ENCODE measurements around the gene PBX1.

Gene PBX1

GRCh38 chr1:164602480-164603093 lies 43.6 kb downstream of the PBX1 start (continued):
- no peak for TF ChIP-seq ZNF133 (tag by site-specific recombination; IDR thresholded peaks at IDR 0.05)
- peak; percentile 68; the same call in 1 of the 2 replicates for TF ChIP-seq OVOL3 (tag by site-specific recombination; IDR thresholded peaks at IDR 0.05)
- TF ChIP-seq FEZF1 (tag by site-specific recombination; IDR thresholded peaks at IDR 0.05): peak; percentile 58; the same call in 1 of the 2 replicates
- TF ChIP-seq BCL6B (tag by site-specific recombination; IDR thresholded peaks at IDR 0.05): peak; percentile 81; the same call in 1 of the 2 replicates
- TF ChIP-seq, protein P1, sequence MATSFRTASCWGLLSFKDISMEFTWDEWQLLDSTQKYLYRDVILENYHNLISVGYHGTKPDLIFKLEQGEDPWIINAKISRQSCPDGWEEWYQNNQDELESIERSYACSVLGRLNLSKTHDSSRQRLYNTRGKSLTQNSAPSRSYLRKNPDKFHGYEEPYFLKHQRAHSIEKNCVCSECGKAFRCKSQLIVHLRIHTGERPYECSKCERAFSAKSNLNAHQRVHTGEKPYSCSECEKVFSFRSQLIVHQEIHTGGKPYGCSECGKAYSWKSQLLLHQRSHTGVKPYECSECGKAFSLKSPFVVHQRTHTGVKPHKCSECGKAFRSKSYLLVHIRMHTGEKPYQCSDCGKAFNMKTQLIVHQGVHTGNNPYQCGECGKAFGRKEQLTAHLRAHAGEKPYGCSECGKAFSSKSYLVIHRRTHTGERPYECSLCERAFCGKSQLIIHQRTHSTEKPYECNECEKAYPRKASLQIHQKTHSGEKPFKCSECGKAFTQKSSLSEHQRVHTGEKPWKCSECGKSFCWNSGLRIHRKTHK (tag by site-specific recombination; IDR thresholded peaks at IDR 0.05): no peak
- no peak for TF ChIP-seq ZNF747 (tag by site-specific recombination; IDR thresholded peaks at IDR 0.05)
- TF ChIP-seq BCL11B (tag by site-specific recombination; IDR thresholded peaks at IDR 0.05; ENCODE audit: low read depth): no peak
- TF ChIP-seq YY1 (tag by site-specific recombination; IDR thresholded peaks at IDR 0.05): no peak
- peak; percentile 84 for TF ChIP-seq IKZF3 (tag by site-specific recombination; IDR thresholded peaks at IDR 0.05)
- TF ChIP-seq ZBTB21 (tag by site-specific recombination; IDR thresholded peaks at IDR 0.05): no peak
- no peak for TF ChIP-seq ZNF148 (tag by site-specific recombination; IDR thresholded peaks at IDR 0.05; ENCODE audit: borderline replicate concordance)
- no peak for TF ChIP-seq ZNF354C (tag by site-specific recombination; IDR thresholded peaks at IDR 0.05; ENCODE audit: borderline replicate concordance, low read depth)
- no peak for TF ChIP-seq ZNF169 (tag by site-specific recombination; IDR thresholded peaks at IDR 0.05)
- TF ChIP-seq, protein P2, sequence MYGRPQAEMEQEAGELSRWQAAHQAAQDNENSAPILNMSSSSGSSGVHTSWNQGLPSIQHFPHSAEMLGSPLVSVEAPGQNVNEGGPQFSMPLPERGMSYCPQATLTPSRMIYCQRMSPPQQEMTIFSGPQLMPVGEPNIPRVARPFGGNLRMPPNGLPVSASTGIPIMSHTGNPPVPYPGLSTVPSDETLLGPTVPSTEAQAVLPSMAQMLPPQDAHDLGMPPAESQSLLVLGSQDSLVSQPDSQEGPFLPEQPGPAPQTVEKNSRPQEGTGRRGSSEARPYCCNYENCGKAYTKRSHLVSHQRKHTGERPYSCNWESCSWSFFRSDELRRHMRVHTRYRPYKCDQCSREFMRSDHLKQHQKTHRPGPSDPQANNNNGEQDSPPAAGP (tag by site-specific recombination; IDR thresholded peaks at IDR 0.05): 0 out of 2 replicates have a peak, but pooled peaks have one; percentile 12
- TF ChIP-seq ZNF214 (tag by site-specific recombination; IDR thresholded peaks at IDR 0.05; ENCODE audit: borderline replicate concordance): no peak
- 0 out of 2 replicates have a peak, but pooled peaks have one; percentile 17 for TF ChIP-seq ZNF558 (tag by site-specific recombination; IDR thresholded peaks at IDR 0.05)
- no peak for TF ChIP-seq GLI4 (tag by site-specific recombination; IDR thresholded peaks at IDR 0.05)
- TF ChIP-seq, protein P3, sequence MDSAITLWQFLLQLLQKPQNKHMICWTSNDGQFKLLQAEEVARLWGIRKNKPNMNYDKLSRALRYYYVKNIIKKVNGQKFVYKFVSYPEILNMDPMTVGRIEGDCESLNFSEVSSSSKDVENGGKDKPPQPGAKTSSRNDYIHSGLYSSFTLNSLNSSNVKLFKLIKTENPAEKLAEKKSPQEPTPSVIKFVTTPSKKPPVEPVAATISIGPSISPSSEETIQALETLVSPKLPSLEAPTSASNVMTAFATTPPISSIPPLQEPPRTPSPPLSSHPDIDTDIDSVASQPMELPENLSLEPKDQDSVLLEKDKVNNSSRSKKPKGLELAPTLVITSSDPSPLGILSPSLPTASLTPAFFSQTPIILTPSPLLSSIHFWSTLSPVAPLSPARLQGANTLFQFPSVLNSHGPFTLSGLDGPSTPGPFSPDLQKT (IDR thresholded peaks at IDR 0.05; ENCODE audit: borderline replicate concordance, low read depth, low read length): no peak
- TF ChIP-seq ZNF16 (tag by site-specific recombination; IDR thresholded peaks at IDR 0.05; ENCODE audit: low read depth): no peak
- TF ChIP-seq, protein P4, sequence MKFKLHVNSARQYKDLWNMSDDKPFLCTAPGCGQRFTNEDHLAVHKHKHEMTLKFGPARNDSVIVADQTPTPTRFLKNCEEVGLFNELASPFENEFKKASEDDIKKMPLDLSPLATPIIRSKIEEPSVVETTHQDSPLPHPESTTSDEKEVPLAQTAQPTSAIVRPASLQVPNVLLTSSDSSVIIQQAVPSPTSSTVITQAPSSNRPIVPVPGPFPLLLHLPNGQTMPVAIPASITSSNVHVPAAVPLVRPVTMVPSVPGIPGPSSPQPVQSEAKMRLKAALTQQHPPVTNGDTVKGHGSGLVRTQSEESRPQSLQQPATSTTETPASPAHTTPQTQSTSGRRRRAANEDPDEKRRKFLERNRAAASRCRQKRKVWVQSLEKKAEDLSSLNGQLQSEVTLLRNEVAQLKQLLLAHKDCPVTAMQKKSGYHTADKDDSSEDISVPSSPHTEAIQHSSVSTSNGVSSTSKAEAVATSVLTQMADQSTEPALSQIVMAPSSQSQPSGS (tag by site-specific recombination; IDR thresholded peaks at IDR 0.05; ENCODE audit: low read depth): no peak
- no peak for TF ChIP-seq ZEB2 (tag by site-specific recombination; IDR thresholded peaks at IDR 0.05)
- no peak for TF ChIP-seq BCL11A (tag by site-specific recombination; IDR thresholded peaks at IDR 0.05; ENCODE audit: low read depth)
- TF ChIP-seq PRDM4 (tag by site-specific recombination; IDR thresholded peaks at IDR 0.05): peak; percentile 69
- peak; percentile 18 for TF ChIP-seq ZNF654 (tag by site-specific recombination; IDR thresholded peaks at IDR 0.05; ENCODE audit: low read depth)
- TF ChIP-seq HOXC10 (CRISPR knock-in tag; IDR thresholded peaks at IDR 0.05): no peak
- no peak for TF ChIP-seq HOXA7 (CRISPR knock-in tag; IDR thresholded peaks at IDR 0.05; ENCODE audit: borderline replicate concordance)
- TF ChIP-seq ZNF707 (tag by site-specific recombination; IDR thresholded peaks at IDR 0.05): no peak
- TF ChIP-seq REPIN1 (tag by site-specific recombination; IDR thresholded peaks at IDR 0.05; ENCODE audit: low read depth): no peak
